H1 (cell line): Measurements from ENCODE around the gene HOXA13. TPM values are rescaled to one million over a fixed set of nuclear protein-coding genes. Genes with fewer than 3 reads are reported as not detected.

Experiments
- CTCF ChIA-PET: fragments of 300-600 bp; sonication (Branson Sonifier 250); formaldehyde crosslinking; loops from one replicate; lab custom pipeline; 2021; ENCODE audit not compliant: partially characterized antibody; lab: Charles Lee
- POLR2A ChIA-PET: fragments of 300-600 bp; sonication (Branson Sonifier 250); formaldehyde crosslinking; loops from one replicate; lab custom pipeline; 2021; ENCODE audit warnings: inconsistent platforms; ENCODE audit not compliant: partially characterized antibody; lab: Charles Lee
- DNase-seq, 2 experiments: peaks; one replicate each; pipeline versions ENCODE4 v3.0.0 to v3.0.0-alpha.2; 2010 to 2022; ENCODE audit warnings: low spot score in 2 of 2, low read depth in 1 of 2, mixed read lengths in 1 of 2
- FAIRE-seq: peaks from 2 replicates; lab custom pipeline; 2011; peaks lifted over from hg19 to GRCh38; lab: Jason Lieb, UNC
- H2AFZ ChIP-seq: 2 replicates; pipeline ENCODE4 v1.8.1; 2012; ENCODE audit warnings: low read length, inconsistent platforms
- H2AK5ac ChIP-seq: 2 replicates; pipeline ENCODE4 v1.6.1; 2013; ENCODE audit warnings: low read depth, low read length
- H2BK120ac ChIP-seq: replicated peaks from 2 replicates; pipeline ENCODE3; 2013; ENCODE audit warnings: low read depth, low read length, inconsistent platforms
- H2BK12ac ChIP-seq: 2 replicates; pipeline ENCODE4 v1.6.1; 2013; ENCODE audit warnings: low read depth, low read length
- H2BK15ac ChIP-seq: 2 replicates; pipeline ENCODE4 v1.6.1; 2013; ENCODE audit warnings: low read length
- H2BK20ac ChIP-seq: 2 replicates; pipeline ENCODE4 v1.6.1; 2013; ENCODE audit warnings: low read length
- H2BK5ac ChIP-seq: 2 replicates; pipeline ENCODE4 v1.6.1; 2013; ENCODE audit warnings: low read depth, low read length
- H3K14ac ChIP-seq: 2 replicates; pipeline ENCODE4 v1.6.1; 2013; ENCODE audit warnings: inconsistent platforms; ENCODE audit not compliant: insufficient read length
- H3K18ac ChIP-seq: 2 replicates; pipeline ENCODE4 v1.6.1; 2013; ENCODE audit warnings: low read length; ENCODE audit errors: extremely low read depth
- H3K23ac ChIP-seq: 2 replicates; pipeline ENCODE4 v1.6.1; 2013; ENCODE audit warnings: inconsistent platforms; ENCODE audit not compliant: insufficient read length
- H3K23me2 ChIP-seq: 2 replicates; pipeline ENCODE4 v1.6.1; 2013; ENCODE audit warnings: low read depth, low read length
- H3K27ac ChIP-seq: 2 replicates; pipeline ENCODE4 v1.6.1; 2011; ENCODE audit warnings: low read depth, low read length, inconsistent platforms
- H3K27me3 ChIP-seq, 4 experiments: replicated peaks in 1 of 4; 1 replicate in 1 of 4; 2 replicates in 3 of 4; pipeline versions ENCODE4 v1.6.1 to v1.8.1; 2011 to 2013; ENCODE audit warnings: low read length in 3 of 4, mild to moderate bottlenecking in 3 of 4, inconsistent platforms in 2 of 4, mixed read lengths in 2 of 4, moderate library complexity in 1 of 4; ENCODE audit not compliant: control insufficient read depth in 3 of 4, insufficient read depth in 3 of 4; ENCODE audit errors: extremely low read depth in 1 of 4
- H3K36me3 ChIP-seq, 4 experiments: 2 replicates each; pipeline versions ENCODE4 v1.6.1 to v1.8.1; 2011 to 2013; ENCODE audit warnings: mild to moderate bottlenecking in 4 of 4, low read length in 3 of 4, moderate library complexity in 2 of 4, control low read depth in 1 of 4, inconsistent platforms in 1 of 4; ENCODE audit not compliant: insufficient read depth in 4 of 4, control insufficient read depth in 2 of 4
- H3K4ac ChIP-seq: replicated peaks from 2 replicates; pipeline ENCODE3; 2013; ENCODE audit warnings: low read length, low read depth, mixed read lengths, inconsistent platforms; ENCODE audit not compliant: insufficient read length
- H3K4me1 ChIP-seq, 4 experiments: replicated peaks in 1 of 4; 1 replicate in 1 of 4; 2 replicates in 3 of 4; pipeline versions ENCODE4 v1.6.1 to v1.8.1; 2011 to 2013; ENCODE audit warnings: low read length in 3 of 4, inconsistent platforms in 2 of 4, mixed read lengths in 1 of 4; ENCODE audit not compliant: insufficient read depth in 4 of 4, control insufficient read depth in 3 of 4
- H3K4me2 ChIP-seq, 2 experiments: 2 replicates each; pipeline versions ENCODE4 v1.6.1 to v1.8.1; 2011 to 2013; ENCODE audit warnings: low read depth in 2 of 2, low read length in 2 of 2, control low read depth in 1 of 2, inconsistent platforms in 1 of 2, mild to moderate bottlenecking in 1 of 2; ENCODE audit not compliant: insufficient read depth in 1 of 2
- H3K4me3 ChIP-seq, 4 experiments: fragments of 200-600, 300-600 bp in 1 of 4; sonication (generic), shearing (Covaris generic), sonication (Bioruptor Twin) in 1 of 4; 2 replicates each; pipeline versions ENCODE4 v1.5.1 to v1.8.1; 2011 to 2016; ENCODE audit warnings: low read length in 4 of 4, low read depth in 3 of 4, control low read depth in 2 of 4, inconsistent platforms in 2 of 4, mild to moderate bottlenecking in 2 of 4, mixed read lengths in 1 of 4, moderate library complexity in 1 of 4; ENCODE audit not compliant: insufficient read depth in 2 of 4; ENCODE audit errors: extremely low read depth in 1 of 4
- H3K56ac ChIP-seq: replicated peaks from 2 replicates; pipeline ENCODE3; 2013; ENCODE audit warnings: low read depth, mild to moderate bottlenecking, mixed read lengths, low read length, inconsistent platforms; ENCODE audit not compliant: insufficient read length
- H3K79me1 ChIP-seq: 2 replicates; pipeline ENCODE4 v1.6.1; 2013; ENCODE audit warnings: low read depth, low read length, control low read depth
- H3K79me2 ChIP-seq, 2 experiments: 2 replicates each; pipeline versions ENCODE4 v1.6.1 to v1.8.1; 2012 to 2013; ENCODE audit warnings: low read length in 2 of 2, mild to moderate bottlenecking in 2 of 2, inconsistent platforms in 1 of 2; ENCODE audit not compliant: insufficient read depth in 2 of 2, control insufficient read depth in 1 of 2
- H3K9ac ChIP-seq, 4 experiments: replicated peaks in 1 of 4; 1 replicate in 1 of 4; 2 replicates in 3 of 4; pipeline versions ENCODE4 v1.6.1 to v1.8.1; 2011 to 2013; ENCODE audit warnings: low read depth in 3 of 4, low read length in 3 of 4, control low read depth in 2 of 4, mild to moderate bottlenecking in 2 of 4, moderate library complexity in 2 of 4, inconsistent platforms in 1 of 4; ENCODE audit errors: extremely low read depth in 1 of 4
- H3K9me3 ChIP-seq, 2 experiments: 2 replicates each; pipeline versions ENCODE4 v1.6.1 to v1.8.1; 2012 to 2013; ENCODE audit warnings: mild to moderate bottlenecking in 2 of 2, moderate library complexity in 2 of 2, control low read depth in 1 of 2, inconsistent platforms in 1 of 2, low read depth in 1 of 2, low read length in 1 of 2, mixed read lengths in 1 of 2; ENCODE audit not compliant: insufficient read depth in 2 of 2
- H4K20me1 ChIP-seq, 2 experiments: replicated peaks in 1 of 2; 2 replicates each; pipeline versions ENCODE3 to v1.8.1; 2011 to 2013; ENCODE audit warnings: inconsistent platforms in 2 of 2, low read length in 2 of 2, mild to moderate bottlenecking in 1 of 2; ENCODE audit not compliant: insufficient read depth in 2 of 2, control insufficient read depth in 1 of 2
- H4K5ac ChIP-seq: 2 replicates; pipeline ENCODE4 v1.6.1; 2013; ENCODE audit warnings: low read length, low read depth, mixed read lengths, inconsistent platforms; ENCODE audit not compliant: insufficient read length
- H4K8ac ChIP-seq: 2 replicates; pipeline ENCODE4 v1.8.0; 2013; ENCODE audit warnings: mild to moderate bottlenecking, moderate library complexity, low read length, inconsistent platforms; ENCODE audit not compliant: insufficient read depth; ENCODE audit errors: extremely low read depth
- H4K91ac ChIP-seq: replicated peaks from 2 replicates; pipeline ENCODE3; 2013; ENCODE audit warnings: low read length, mixed read lengths, inconsistent platforms; ENCODE audit not compliant: insufficient read length
- CBX8 ChIP-seq: fragments of 300-800, 300-1000 bp; sonication (generic); IDR thresholded peaks from 2 replicates; pipeline ENCODE4 v1.7.1; 2016; ENCODE audit warnings: low read depth, low read length, borderline replicate concordance
- CEBPB ChIP-seq: IDR thresholded peaks from 2 replicates; pipeline ENCODE4 v1.6.1; 2012; ENCODE audit warnings: low read depth, low read length
- CTBP2 ChIP-seq: IDR thresholded peaks from 2 replicates; pipeline ENCODE4 v1.7.0; 2011; ENCODE audit warnings: borderline replicate concordance, mild to moderate bottlenecking, moderate library complexity, mixed read lengths, low read length; ENCODE audit not compliant: insufficient read depth, insufficient read length
- EP300 ChIP-seq, 2 experiments: IDR thresholded peaks; 1 replicate in 1 of 2; 2 replicates in 1 of 2; pipeline ENCODE4 v1.6.1; 2011 to 2012; ENCODE audit warnings: low read depth in 2 of 2, low read length in 2 of 2, mild to moderate bottlenecking in 2 of 2, borderline replicate concordance in 1 of 2, inconsistent platforms in 1 of 2, moderate library complexity in 1 of 2
- EZH2 ChIP-seq: fragments of 200-600 bp; sonication (generic); IDR thresholded peaks from 2 replicates; pipeline ENCODE4 v1.7.1; 2012; ENCODE audit warnings: low read depth, mild to moderate bottlenecking, moderate library complexity, low read length, inconsistent platforms; ENCODE audit not compliant: severe bottlenecking
- RNF2 ChIP-seq: fragments of 200-900, 300-1000 bp; sonication (generic); IDR thresholded peaks from 2 replicates; pipeline ENCODE4 v1.7.1; 2016; ENCODE audit warnings: borderline replicate concordance, low read depth, mild to moderate bottlenecking, antibody characterized with exemption, low read length; ENCODE audit not compliant: poor library complexity, severe bottlenecking; ENCODE audit errors: missing control alignments
- SIN3A ChIP-seq, 2 experiments: IDR thresholded peaks in 1 of 2; conservative IDR thresholded peaks in 1 of 2; 2 replicates each; pipeline ENCODE4 v1.6.1; 2011 to 2012; ENCODE audit warnings: low read length in 2 of 2, improper control_type of control experiment in 1 of 2, low read depth in 1 of 2, mild to moderate bottlenecking in 1 of 2
- SUZ12 ChIP-seq: fragments of 200-600 bp; sonication (generic); IDR thresholded peaks from 2 replicates; pipeline ENCODE4 v1.6.1; 2012; ENCODE audit warnings: mild to moderate bottlenecking, inconsistent platforms, low read length, moderate library complexity, mixed read lengths
- YY1 ChIP-seq: IDR thresholded peaks from 2 replicates; pipeline ENCODE4 v1.6.1; 2011; ENCODE audit warnings: low read depth, mild to moderate bottlenecking, low read length
- WGBS, 2 experiments: shearing (Covaris generic) in 1 of 2; methylation state at CpG; one replicate each; pipeline versions ENCODE4 v1.1.6 to v1.1.7; 2013 to 2015; ENCODE audit warnings: low lambda C conversion rate in 2 of 2, mixed read lengths in 2 of 2, inconsistent platforms in 1 of 2, low coverage in 1 of 2, missing lambda C conversion rate in 1 of 2; ENCODE audit not compliant: insufficient replicate concordance in 2 of 2, insufficient coverage in 1 of 2, insufficient read length in 1 of 2; ENCODE audit errors: extremely low coverage in 1 of 2, missing lambda C conversion rate in 1 of 2; 5-methylcytosine and 5-hydroxymethylcytosine counted together
- polyA plus RNA-seq, 7 experiments: library from polyadenylated mRNA; depleted of rRNA in 3 of 7; stranded (reverse) in 5 of 7; unstranded in 2 of 7; fragments of >200 nt in 5 of 7; fragments of 200-250 nt in 2 of 7; gene quantifications; 1 replicate in 5 of 7; 2 replicates in 1 of 7; 4 replicates in 1 of 7; pipeline versions ENCODE4 v1.2.1 to v1.2.3, GENCODE V29; 2011 to 2013; ENCODE audit warnings: missing spikeins in 2 of 7, mixed read lengths in 2 of 7
- total RNA-seq: library from RNA; stranded (reverse); fragmentation: NEBNext Ultra II Directional; extraction: Animal tissue kit (Norgen Biotek cat#: 25700); gene quantifications from 2 replicates; pipeline ENCODE4 v1.2.1, GENCODE V29; 2021

Gene HOXA13
- total and polyA plus RNA-seq, 2 of the 8 experiments (the other 6 are each of a cell fraction or from before 2014, with no cell fraction given), result not detected

- no peaks in the 10 kb centered on the region for H3K79me2 ChIP-seq
- peaks cover 40 to 49% of the 10 kb centered on the region in 2 experiments for H4K20me1 ChIP-seq
- H3K27me3 ChIP-seq, result peaks cover 98 to 100% (median 100%) of the 10 kb centered on the region in 4 experiments
- FAIRE-seq, result no peak
- no peak overlapping the region for H2BK20ac ChIP-seq
- peaks cover 0 to 8% (median 4%) of the 10 kb centered on the region in 4 experiments; a peak in 6 of 7 replicates for H3K4me1 ChIP-seq
- no peaks in the 10 kb centered on the region; the same call in 1 of the 2 replicates for H3K23me2 ChIP-seq
- no peak overlapping the region for H3K56ac ChIP-seq
- H3K23ac ChIP-seq, result no peak overlapping the region
- H3K18ac ChIP-seq, result no peak overlapping the region; the same call in 1 of the 2 replicates
- no peaks in the 10 kb centered on the region; the same call in 1 of the 2 replicates for H3K79me1 ChIP-seq
- 0 out of 2 replicates have a peak overlapping the region, but pooled peaks have one; percentile 18 for H2BK15ac ChIP-seq
- H3K14ac ChIP-seq, result no peak overlapping the region
- peak in 1 of 2 experiments; percentile 53 for DNase-seq
- H3K4ac ChIP-seq, result no peak overlapping the region
- no peaks in the 10 kb centered on the region; a peak in 1 of 4 replicates for H3K9me3 ChIP-seq
- H4K91ac ChIP-seq, result no peak overlapping the region
- H2BK12ac ChIP-seq, result no peak overlapping the region; the same call in 1 of the 2 replicates
- no peak overlapping the region for H2AK5ac ChIP-seq
- peaks cover 0 to 19% (median 0%) of the 10 kb centered on the region in 4 experiments; a peak in 1 of 8 replicates for H3K36me3 ChIP-seq
- CTCF ChIA-PET, result interaction anchor here (0.6 to 2.1 kb wide), 10 partner anchors 9 to 307 kb away, joined by 3 to 5 read pairs (median 4); partner anchors contain the start of gene HOXA11
- POLR2A ChIA-PET, result no interaction called here
- peak overlapping the region in 1 of 2 experiments; percentile 48; a peak in 2 of 4 replicates for H3K4me2 ChIP-seq
- no peak overlapping the region for H4K8ac ChIP-seq
- 0 out of 8 replicates have a peak overlapping the region, but pooled peaks of 1 of the 4 experiments have one; percentile 26 for H3K4me3 ChIP-seq
- no peak overlapping the region for H4K5ac ChIP-seq
- H3K9ac ChIP-seq, result no peak overlapping the region
- no peak overlapping the region for H2AFZ ChIP-seq
- no peak overlapping the region for H2BK120ac ChIP-seq
- no peak overlapping the region for H2BK5ac ChIP-seq
- WGBS, 2 experiments, result 15% methylated on average over 29 of the region's 30 CpGs; no CpG with 5 or more reads in 1 of the 2 experiments
- no peak overlapping the region for H3K27ac ChIP-seq
- TF ChIP-seq SIN3A (conservative IDR thresholded peaks at IDR 0.05 in 1 of 2, IDR thresholded peaks at IDR 0.05 in 1 of 2; ENCODE audit: low read depth in 1 of 2, low read length in 2 of 2), result no peak
- peak; percentile 44 for TF ChIP-seq CTBP2
- TF ChIP-seq CBX8, result peak; percentile 99; the same call in 1 of the 2 replicates
- no peak for TF ChIP-seq EP300 (IDR thresholded peaks at IDR 0.05; ENCODE audit: borderline replicate concordance in 1 of 2, low read depth in 2 of 2, low read length in 2 of 2)
- TF ChIP-seq EZH2, result peak; percentile 8
- no peak for TF ChIP-seq CEBPB
- peak; percentile 15; the same call in 1 of the 2 replicates for TF ChIP-seq YY1
- peak; percentile 59 for TF ChIP-seq SUZ12
- peak; percentile 99 for TF ChIP-seq RNF2
These were observed 2.3 kb upstream of the HOXA13 start for GRCh38 chr7:27202018-27202861.
